Measurements from ENCODE around the gene CBLB. TPM values are rescaled to one million over a fixed set of nuclear protein-coding genes. Genes with fewer than 3 reads are reported as not detected.

CBLB gene
- polyA plus RNA-seq, 12 donors, result 17.2 to 48.9 (median 26.1) TPM; not detected in 1

DNA sequence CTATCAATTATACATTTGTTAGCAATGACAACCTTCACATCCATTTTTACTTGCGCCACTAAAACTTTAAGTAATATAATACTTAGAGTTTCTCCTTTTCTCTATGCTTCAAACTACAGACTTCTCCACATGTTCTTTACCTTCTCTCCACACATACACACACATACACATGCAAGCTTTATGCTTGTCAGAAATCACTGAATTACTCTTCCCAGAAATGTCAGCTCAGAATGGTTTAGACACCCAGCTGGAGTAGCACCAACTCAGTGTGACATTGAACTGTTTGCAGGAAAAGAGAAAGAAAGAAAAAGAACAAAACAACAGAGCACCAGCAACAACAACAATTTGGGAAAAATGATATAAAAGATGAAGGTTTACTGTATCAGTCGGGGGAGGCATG is 20.9 kb downstream of the CBLB start:
- DNase-seq, result no peak

DNA sequence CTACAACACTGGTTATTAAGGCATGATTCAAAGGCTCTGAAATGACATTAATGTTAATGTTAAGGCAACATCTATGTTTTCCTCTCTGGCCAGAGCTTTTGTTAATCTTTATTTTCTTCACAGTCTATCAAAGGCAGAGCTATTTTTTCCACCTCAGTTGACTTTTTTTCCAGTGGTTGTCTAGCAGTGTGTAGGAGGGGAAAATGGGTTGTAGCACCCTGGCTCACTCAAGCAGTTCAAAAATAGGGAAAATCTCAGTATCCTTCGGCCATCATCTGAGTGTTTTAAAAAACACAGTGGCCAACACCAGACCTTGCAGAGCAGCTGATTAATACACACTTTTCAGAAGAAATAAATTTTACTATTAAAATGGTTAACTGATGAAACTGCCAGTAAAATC is 21.4 kb downstream of the CBLB start:
- DNase-seq, result no peak

DNA sequence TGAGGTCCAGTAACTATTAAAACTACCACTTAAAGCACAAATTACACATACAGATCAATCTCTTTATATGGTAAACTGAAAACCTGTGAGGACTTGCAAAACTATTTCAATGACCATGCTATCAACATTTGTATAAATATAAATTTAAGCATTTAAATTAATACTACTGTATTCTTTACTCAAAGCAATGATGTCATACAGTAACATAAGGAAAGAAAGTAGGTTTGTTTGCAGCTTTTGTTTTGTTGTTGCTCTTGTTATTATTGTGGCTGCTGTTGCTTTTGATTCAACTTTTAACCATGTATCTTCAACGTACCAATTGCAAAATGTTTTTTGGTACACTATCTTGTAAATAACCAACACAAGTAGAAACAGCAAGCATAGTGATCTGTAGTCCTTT is 22.0 kb downstream of the CBLB start:
- no peak for DNase-seq

DNA sequence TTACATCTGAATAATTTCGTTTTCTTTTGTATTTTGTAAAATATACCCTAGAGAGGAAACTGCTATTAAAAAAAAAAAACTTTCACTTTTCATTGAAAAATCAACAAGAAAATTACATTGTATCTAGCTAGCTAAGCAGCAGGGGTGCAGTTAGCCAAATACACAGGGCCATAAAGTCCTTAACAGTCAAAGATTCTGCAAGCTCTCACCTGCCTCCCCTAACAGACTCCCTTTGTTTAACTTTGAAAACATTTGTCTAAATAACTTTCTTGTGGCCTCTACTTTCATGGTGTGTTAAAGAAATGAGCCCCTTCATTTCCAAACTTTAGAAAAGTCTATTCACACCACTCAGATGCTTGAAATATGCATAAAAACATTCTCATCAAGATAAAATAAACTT is 23.3 kb downstream of the CBLB start:
- no peak for DNase-seq

DNA sequence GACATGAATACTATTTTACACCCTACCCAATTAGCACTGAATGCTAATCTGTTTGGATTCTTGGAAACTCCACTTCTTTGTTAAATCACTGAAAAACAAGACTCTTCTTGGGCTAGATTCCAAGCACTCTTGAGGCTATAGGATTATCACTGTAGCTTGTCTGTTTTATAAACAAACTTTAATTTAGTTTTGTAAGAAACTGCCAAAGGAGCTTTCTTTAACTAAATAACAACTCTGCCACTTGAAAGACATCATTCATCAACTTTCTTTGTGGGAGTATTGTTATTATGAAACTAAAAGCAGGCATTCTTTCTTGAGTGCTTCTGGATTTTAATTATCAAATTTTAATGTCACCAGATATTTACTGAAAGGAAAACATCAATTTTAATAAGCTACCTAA is 24.1 kb downstream of the CBLB start:
- DNase-seq, result no peak

DNA sequence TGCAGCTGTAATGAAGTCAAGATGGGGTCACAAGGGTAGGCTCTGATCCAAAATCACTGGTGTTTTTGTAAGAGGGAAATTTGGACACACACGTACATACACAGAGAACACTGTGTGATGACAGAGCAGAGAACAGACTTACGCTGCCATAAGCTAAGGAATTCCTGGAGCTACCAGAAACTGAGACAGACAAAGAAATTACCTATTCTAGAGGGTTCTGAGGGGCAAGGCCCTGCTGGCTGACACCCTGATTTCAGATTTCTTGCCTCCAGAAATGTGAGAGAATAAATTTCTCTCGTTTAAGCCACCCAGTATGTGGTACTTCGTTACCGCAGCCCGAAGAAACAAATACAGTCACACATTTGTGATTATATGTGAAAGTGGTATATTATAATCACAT is 24.8 kb downstream of the CBLB start:
- no peak for DNase-seq

DNA sequence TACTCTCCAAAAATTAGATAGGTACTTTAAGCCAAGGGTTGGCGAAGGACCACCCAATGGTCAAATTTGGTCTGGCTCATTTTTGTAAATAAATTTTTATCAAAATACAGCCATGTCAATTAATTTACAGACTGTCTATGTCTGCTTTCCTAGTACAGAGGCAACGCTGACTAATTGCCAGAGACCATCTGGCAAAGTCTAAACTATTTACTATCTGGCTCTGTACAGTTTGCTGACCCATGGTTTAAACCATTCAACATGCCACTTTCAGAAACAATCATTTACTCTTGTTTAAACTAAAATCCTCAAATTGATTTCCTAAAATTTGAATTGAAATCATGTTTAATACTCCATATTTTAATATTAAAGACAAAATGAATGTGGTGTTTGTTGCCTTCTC is 25.9 kb downstream of the CBLB start:
- no peak for DNase-seq

DNA sequence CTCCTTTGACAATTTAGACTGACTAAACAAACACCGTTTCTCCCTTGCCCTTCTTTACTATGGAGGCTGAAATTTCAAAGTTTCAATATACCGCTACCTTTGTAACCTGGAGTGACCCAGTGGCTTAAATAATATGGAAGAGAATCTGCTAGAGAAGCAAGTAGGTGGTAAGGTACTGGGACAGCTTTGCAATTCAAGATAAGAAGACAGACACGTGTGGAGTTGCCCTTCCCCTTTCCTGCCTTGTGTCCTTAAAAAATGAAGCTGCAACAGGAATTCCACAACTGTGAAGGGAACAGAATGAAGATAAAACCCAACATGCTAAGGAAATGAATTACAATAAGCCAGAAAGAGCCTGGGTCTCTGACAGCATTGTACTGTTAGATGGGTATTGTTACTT is 26.4 kb downstream of the CBLB start:
- no peak for DNase-seq

DNA sequence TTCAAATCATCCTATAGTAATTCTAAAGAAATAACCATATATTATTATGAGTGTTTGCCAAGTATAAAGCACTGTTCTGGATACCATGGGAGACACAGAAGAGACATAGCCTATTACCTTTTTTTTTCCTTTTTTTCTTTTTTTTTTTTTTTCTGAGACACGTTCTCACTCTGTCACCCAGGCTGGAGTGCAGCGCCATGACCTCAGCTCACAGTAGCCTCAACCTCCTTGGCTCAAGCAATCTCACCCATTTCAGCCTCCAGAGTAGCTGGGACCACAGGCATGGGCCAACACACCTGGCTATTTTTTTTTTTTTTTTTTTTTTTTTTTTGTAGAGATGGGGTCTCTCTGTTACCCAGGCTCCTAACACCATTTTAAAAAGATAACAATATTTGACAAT is 30.9 kb downstream of the CBLB start:
- no peak for DNase-seq

DNA sequence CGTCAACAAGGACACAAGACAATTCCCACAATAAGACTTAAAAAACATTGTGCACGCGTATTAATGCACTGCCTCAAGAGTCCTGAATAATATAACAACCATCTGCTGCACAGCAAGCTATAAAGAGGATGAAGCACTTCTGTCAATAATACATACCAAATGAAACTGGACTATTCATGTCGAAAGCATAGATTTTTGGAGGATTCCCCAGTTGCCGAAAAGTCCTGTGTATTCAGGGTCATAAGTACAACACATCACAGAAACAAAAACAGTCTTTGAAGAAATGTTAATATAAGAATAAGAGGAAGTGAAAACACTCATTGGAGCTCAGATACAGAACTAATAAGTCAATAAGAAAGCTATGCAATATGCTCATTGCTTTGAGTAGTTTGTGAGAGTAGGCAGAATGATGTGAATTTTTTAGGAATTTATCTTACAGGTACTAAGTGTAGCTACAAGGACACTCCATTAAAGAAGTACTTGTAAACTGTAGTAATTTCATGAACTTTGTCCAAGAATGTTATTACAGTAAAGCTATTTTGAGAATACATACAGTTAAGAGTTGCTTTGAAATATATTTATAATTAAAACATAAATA is 31.6 kb downstream of the CBLB start:
- DNase-seq, result peak; percentile 27

DNA sequence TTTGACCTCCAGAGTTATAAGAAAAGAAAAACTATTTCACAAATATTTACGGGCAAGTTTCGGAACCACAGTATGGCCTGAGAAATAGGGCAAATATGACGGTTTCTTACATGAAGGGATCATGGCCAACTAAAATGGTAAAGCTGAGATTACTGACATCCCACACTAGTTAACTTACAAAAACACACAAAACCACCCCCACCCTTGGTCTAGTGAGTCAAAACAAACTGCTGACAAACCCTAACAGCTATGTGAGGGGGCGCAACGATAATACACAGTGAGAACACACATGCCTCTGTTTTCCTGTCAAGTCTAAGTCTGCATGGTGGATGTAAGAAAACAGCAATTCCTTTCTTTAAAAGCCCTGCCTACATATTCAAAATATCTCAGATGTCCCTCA is 32.3 kb downstream of the CBLB start:
- no peak for DNase-seq

DNA sequence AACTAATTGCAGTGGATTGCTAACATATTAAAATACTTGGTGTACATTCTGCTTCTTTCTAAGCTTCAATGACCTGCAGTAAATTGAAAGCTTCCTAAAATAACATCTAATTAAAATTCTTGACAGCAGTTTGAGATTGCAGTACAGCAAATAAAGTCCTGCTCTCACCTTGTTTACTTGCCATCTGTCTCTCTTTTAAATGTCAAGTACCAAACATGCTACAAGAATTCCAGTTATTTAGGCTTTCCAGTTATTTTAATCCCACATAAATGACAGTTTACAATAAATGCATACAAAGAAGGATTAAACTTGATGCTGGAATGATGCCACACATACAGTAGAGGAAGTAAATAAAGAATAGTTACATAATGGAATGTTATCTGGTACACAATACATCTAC is 33.2 kb downstream of the CBLB start:
- no peak for DNase-seq

DNA sequence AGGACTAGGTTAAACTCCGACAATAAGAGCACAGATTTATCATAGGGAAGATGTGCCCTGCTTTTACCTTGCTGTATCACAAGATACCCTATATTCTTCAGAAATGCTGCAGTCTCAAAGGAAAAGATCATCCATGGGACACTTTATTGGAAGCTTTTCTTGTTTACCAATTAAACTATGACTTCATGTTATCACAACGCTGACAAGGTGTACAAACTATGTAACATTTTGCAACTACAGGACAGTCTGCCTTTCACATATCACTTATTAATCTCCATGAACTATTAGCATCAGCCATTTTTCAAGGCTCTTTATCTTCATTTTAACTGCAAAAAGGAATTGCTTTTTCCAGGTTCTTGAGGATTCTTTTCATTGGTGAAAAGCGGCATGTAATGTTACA is 34.0 kb downstream of the CBLB start:
- DNase-seq, result no peak

DNA sequence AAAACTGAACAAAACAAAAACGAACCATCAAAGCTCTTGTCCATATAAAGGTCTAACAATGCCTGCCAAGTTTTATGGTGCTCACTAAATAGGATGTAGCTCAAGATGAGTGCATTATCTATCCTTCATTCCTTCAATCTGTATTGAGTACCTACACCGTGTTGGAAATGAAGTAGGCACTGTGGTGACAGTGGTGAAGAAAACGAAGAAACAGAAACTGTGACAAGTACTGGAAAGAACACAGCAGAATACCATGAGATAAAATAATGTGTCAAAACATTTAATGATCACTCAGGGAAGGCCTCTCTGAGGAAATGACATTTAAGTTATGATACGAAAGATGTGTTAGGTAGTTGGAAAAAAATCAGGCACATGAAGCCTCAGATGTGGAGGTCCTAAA is 36.2 kb downstream of the CBLB start:
- no peak for DNase-seq

DNA sequence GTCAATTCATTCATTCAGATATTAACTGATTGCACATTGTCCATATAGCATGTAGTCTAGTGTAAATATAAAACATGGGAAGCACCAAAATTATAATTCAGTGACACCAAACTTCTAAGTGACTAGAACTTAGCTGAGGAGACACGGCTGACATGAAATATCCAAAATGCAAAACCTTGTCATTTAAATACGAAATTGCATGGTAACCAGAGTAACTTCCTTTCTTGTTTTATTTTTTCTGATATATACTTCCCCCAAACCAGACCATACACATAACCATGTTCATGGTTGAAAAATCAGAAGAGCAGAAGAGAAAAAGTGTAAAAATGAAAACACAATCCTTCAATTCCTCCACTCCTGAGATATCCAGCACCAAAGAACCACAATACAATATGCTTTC is 38.0 kb downstream of the CBLB start:
- DNase-seq, result no peak

DNA sequence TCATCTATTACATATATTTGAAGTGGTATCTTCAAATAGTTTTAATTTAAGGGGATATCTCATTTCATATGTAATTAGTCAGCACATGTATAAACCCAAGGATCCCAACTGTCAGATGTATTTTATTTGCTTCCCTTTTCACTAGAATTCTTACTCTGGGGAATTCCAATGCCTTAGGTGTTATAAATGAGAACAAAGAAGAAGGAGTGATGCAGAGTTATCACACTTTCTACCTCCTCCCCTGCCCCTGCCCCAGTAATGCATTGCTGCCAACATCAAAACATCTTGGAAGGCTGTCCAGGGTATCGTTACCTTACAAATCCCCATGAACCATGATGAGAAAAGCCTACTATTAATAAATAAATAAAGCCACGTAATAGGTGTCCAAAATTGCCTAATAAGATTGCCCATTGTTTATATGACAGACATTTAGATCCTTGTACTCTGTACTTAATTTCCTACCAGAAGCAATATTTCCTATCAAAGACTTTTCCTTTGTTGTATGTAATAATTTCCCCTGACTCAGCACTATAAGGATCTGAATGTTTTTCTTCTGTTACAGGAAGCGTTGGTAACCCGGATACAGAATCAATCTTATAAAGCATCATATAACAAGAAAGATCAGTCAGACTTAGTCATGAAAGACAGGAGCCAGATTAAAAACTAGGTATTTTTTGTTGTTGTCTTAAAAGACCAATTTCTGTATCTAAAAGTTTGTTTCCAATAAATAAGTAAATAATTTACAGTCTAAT is 38.8 kb downstream of the CBLB start:
- no peak for DNase-seq

DNA sequence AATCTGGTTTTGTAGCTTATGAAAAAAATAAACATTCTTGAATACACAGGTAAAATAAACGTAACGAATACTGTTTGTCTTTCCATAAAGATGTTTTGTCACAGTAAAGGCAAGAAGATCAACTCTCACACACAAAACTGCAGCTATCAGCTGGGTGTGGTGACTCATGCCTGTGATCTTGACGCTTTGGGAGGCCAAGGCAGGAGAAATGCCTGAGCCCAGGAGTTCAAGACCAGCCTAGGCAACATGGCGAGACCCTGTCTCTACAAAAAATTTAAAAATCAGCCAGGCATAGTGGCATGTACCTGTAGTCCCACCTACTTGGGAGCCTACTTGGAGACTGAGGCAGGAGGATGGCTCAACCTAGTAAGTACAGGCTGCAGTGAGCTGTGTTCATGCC is 39.6 kb downstream of the CBLB start:
- no peak for DNase-seq

DNA sequence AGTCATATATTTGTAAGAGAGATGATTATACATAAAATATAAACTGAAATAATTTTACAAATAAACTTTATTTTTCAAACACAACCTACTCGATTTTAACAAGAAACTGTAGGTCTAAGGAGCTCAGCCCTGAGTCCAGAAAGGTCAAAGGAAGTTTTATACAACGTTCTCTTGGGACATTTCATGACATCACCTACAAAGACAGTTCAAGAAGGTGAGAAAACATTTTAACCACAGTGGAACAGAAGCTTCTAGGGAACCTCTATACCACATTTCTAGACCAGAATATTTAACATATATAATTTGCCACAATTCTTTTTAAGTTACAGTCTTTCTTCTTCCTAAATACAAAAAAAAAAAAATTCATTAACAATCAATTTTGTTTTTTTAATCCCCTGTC is 40.1 kb downstream of the CBLB start:
- DNase-seq, result no peak

DNA sequence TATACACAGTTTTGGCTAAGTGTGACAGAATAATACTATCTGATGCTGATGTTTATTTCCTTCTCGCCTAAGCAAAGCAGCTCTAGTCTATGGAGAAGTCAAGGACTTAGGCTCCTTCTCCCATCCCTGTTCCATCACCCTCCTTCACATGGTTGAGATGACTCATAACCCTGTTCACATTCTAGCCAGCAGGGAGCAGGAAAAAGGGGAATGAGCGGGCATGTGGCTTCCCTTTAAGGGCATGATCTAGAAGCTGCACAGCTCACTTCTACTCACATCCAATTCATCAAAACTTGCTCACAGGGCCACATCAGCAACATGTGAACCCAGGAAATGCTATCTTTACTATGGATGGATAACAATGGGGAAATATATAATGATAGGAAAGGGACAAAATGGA is 40.9 kb downstream of the CBLB start:
- no peak for DNase-seq

DNA sequence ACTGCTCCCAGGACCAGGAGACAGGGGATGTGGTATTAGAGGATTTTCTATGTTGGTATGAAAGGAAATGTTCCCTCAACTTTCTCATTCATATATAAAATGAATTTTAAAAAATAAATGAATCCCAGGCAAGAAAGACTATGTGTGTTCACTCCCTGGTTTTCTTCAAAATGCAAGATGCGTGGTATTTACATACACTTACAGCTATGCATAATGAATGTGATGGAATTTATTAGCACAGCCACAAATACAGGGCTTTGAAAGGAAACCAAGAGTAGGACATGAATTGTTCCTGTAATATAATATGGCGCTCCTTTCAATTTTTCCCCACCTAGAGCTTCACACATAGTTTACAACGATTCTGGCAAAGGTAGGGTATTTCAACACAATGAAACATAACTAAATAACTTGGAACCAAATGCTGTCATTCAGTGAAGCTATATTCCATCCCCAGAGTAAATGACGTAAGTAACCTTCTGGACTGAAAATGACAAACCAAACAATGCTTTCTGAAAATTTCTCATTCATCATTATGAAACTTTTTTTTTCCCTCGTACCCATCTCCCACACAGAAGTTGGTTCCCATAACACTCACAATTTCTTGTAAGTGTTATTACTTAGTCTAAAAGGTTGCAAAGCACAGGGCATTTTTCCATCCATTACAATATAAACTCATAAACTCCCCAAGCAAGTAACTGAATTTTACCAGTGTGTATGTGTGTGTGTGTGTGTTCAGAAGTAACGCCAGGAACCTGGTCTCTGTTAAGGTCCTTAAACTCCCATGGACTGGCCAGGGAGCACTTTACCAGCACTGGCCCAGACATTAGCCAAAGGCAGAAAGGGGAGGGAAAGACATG is 41.8 kb downstream of the CBLB start:
- DNase-seq, result peak; percentile 54

DNA sequence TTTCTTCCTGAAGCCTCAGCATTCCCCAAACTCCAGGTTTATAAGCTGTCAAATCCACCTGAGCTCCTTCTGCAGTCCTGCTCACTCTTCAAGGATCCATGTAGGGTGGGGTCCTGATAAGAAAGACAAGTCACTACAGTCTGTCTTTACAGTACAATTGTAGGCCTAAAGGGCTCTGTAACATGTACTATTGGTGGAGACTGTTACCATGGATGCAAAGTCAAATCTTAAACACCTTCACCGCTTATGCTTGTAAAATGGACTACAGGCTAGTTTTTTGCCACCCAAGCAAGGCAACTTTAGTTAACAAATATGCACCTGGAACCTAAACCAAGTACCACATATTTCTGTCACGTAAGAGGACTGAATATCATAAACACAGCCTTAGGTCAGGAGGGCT is 44.7 kb downstream of the CBLB start:
- DNase-seq, result no peak

DNA sequence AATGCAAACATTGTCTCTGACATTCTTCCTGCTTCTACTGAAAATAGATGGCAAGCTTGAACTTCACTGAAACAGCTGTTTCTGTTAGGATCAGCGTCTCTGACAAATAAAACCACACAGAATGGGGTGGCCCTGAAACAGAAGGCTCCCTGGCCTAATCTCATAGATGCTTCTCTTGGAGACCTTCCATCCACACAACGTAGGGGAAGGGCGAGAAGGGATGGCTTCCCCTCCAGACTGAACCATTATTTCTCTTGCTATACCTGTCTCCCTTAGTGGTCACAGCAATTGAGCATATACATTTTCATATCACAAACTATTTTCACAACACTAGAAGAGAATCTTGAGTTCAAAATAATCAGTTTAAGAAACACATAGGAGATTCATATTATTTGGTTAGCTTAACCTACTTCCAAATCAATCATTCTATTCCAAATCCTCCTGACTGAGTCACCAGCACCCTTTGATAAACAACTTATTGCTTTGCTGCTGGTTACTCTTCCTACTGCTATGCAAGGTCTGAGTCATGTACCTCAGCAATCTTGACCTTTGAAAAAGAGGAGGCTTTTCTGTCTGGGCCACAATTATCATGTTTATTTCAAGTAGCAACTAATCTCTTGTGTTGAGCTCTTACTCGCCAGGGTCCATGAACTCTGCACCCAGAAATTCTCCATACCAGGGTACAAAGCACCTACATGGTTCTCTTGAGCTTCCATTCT is 45.5 kb downstream of the CBLB start:
- DNase-seq, result no peak

All from muscle of arm (tissue), 12 donors.